HepG2 (cell line): ENCODE results near the gene ANKRD39. TPM values are rescaled to one million over a fixed set of nuclear protein-coding genes. Genes with fewer than 3 reads are reported as not detected.

ENCODE experiments used
- CHD4 ChIP-seq: fragments of 200-600 bp; sonication (generic); IDR thresholded peaks from 2 replicates; pipeline ENCODE4 v1.7.0; 2017; ENCODE audit warnings: mild to moderate bottlenecking, low read length, borderline replicate concordance
- CREB1 ChIP-seq, 2 experiments: fragments of 450-650 bp in 1 of 2; IDR thresholded peaks; 2 replicates each; pipeline ENCODE4 v1.6.1; 2016 to 2017; ENCODE audit warnings: control low read depth in 1 of 2, mild to moderate bottlenecking in 1 of 2, missing compliant biosample characterization in 1 of 2, missing genetic modification characterization in 1 of 2
- FOXO1 ChIP-seq: sonication (generic); formaldehyde crosslinking; IDR thresholded peaks from 2 replicates; pipeline ENCODE4 v1.4.0; 2020; ENCODE audit warnings: missing genetic modification reagents
- IKZF5 ChIP-seq: IDR thresholded peaks from 2 replicates; pipeline ENCODE4 v1.6.1; 2018; ENCODE audit warnings: missing genetic modification reagents, mild to moderate bottlenecking, missing compliant biosample characterization
- NR1H2 ChIP-seq: sonication (generic); formaldehyde crosslinking; IDR thresholded peaks from 2 replicates; pipeline ENCODE4 v1.8.1; 2022; ENCODE audit warnings: low read depth, missing genetic modification reagents, borderline replicate concordance
- PBX3 ChIP-seq: sonication (generic); formaldehyde crosslinking; IDR thresholded peaks from 2 replicates; pipeline ENCODE4 v1.8.1; 2023; ENCODE audit warnings: missing genetic modification reagents, inconsistent platforms, borderline replicate concordance
- SMARCC2 ChIP-seq: fragments of 450-650 bp; IDR thresholded peaks from 2 replicates; pipeline ENCODE4 v1.6.1; 2017; ENCODE audit warnings: antibody characterized with exemption, mild to moderate bottlenecking
- TCF12 ChIP-seq, 2 experiments: fragments of 450-650 bp in 1 of 2; sonication (generic) in 1 of 2; formaldehyde crosslinking in 1 of 2; IDR thresholded peaks; 2 replicates each; pipeline versions ENCODE4 v1.6.1 to v1.8.0; 2017 to 2022; ENCODE audit warnings: antibody characterized with exemption in 1 of 2, mild to moderate bottlenecking in 1 of 2, missing genetic modification reagents in 1 of 2, moderate library complexity in 1 of 2
- TEAD2 ChIP-seq: sonication (generic); formaldehyde crosslinking; IDR thresholded peaks from 2 replicates; pipeline ENCODE4 v1.9.0; 2021; ENCODE audit warnings: missing genetic modification reagents
- TIGD3 ChIP-seq: sonication (generic); formaldehyde crosslinking; IDR thresholded peaks from 2 replicates; pipeline ENCODE4 v1.5.1; 2020; ENCODE audit warnings: mild to moderate bottlenecking, missing genetic modification reagents, borderline replicate concordance
- ZFY ChIP-seq: sonication (generic); formaldehyde crosslinking; IDR thresholded peaks from 2 replicates; pipeline ENCODE4 v1.4.0; 2020; ENCODE audit warnings: missing genetic modification reagents
- ZNF10 ChIP-seq: sonication (generic); formaldehyde crosslinking; IDR thresholded peaks from 2 replicates; pipeline ENCODE4 v1.4.0; 2020; ENCODE audit warnings: mild to moderate bottlenecking, low read depth, missing genetic modification reagents, borderline replicate concordance
- ZNF549 ChIP-seq: sonication (generic); formaldehyde crosslinking; IDR thresholded peaks from 2 replicates; pipeline ENCODE4 v1.5.0; 2020; ENCODE audit warnings: missing genetic modification reagents
- ZNF569 ChIP-seq: sonication (generic); formaldehyde crosslinking; IDR thresholded peaks from 2 replicates; pipeline ENCODE4 v1.5.0; 2020; ENCODE audit warnings: mild to moderate bottlenecking, missing genetic modification reagents, moderate library complexity, borderline replicate concordance
- ZNF652 ChIP-seq: IDR thresholded peaks from 2 replicates; pipeline ENCODE4 v1.6.1; 2016; ENCODE audit warnings: low read depth, borderline replicate concordance
- ZNF710 ChIP-seq: sonication (generic); formaldehyde crosslinking; IDR thresholded peaks from 2 replicates; pipeline ENCODE4 v1.5.0; 2020; ENCODE audit warnings: mild to moderate bottlenecking, missing genetic modification reagents, borderline replicate concordance
- ZNF784 ChIP-seq: sonication (generic); formaldehyde crosslinking; IDR thresholded peaks from 2 replicates; pipeline ENCODE4 v1.5.1; 2020; ENCODE audit warnings: missing genetic modification reagents, mild to moderate bottlenecking, borderline replicate concordance
- ZNF816 ChIP-seq: sonication (generic); formaldehyde crosslinking; IDR thresholded peaks from 2 replicates; pipeline ENCODE4 v1.8.0; 2022; ENCODE audit warnings: missing genetic modification reagents, mild to moderate bottlenecking, borderline replicate concordance
- ZSCAN5A ChIP-seq: sonication (generic); formaldehyde crosslinking; IDR thresholded peaks from 2 replicates; pipeline ENCODE4 v1.8.0; 2022; ENCODE audit warnings: mild to moderate bottlenecking, missing genetic modification reagents, borderline replicate concordance
- polyA plus RNA-seq, 8 experiments: library from polyadenylated mRNA; depleted of rRNA in 3 of 8; stranded (reverse) in 7 of 8; unstranded in 1 of 8; fragments of >200 nt; fragmentation: Illumina TruSeq in 4 of 8; extraction: Trizol in 4 of 8; gene quantifications; 2 replicates each; pipeline versions ENCODE4 v1.2.1 to v1.2.3, GENCODE V29; 2011 to 2016; ENCODE audit warnings: low read depth in 4 of 8, missing spikeins in 1 of 8, mixed read lengths in 1 of 8; ENCODE audit not compliant: insufficient read depth in 1 of 8
- total RNA-seq, 5 experiments: library from RNA; depleted of rRNA; stranded (reverse); fragments of >200 nt; fragmentation: Illumina TruSeq; extraction: Trizol; gene quantifications; 2 replicates each; pipeline ENCODE4 v1.2.3, GENCODE V29; 2016; ENCODE audit warnings: low read depth in 1 of 5

Gene ANKRD39
- total and polyA plus RNA-seq, 2 of the 13 experiments (the other 11 are each of a cell fraction or from before 2014, with no cell fraction given): 23.2 to 24.8 TPM

GRCh38 chr2:96868555-96869280 is 10.9 kb upstream of the ANKRD39 start (continued):
- TF ChIP-seq PBX3 (0 out of 2 replicates have a peak, but pooled peaks have one; percentile 56), TIGD3 (CRISPR knock-in tag) (no peak), CHD4 (0 out of 2 replicates have a peak, but pooled peaks have one; percentile 58), ZSCAN5A (no peak), ZNF652 (CRISPR knock-in tag) (no peak), ZNF816 (CRISPR knock-in tag) (peak; percentile 87; the same call in 1 of the 2 replicates), ZNF784 (CRISPR knock-in tag) (no peak), ZNF549 (no peak), TCF12 (IDR thresholded peaks at IDR 0.05) (no peak), TCF12 (CRISPR knock-in tag; IDR thresholded peaks at IDR 0.05) (no peak; the same call in 1 of the 2 replicates), IKZF5 (CRISPR knock-in tag) (peak; percentile 65; the same call in 1 of the 2 replicates), NR1H2 (CRISPR knock-in tag) (no peak; the same call in 1 of the 2 replicates), FOXO1 (CRISPR knock-in tag) (peak; percentile 41; the same call in 1 of the 2 replicates), ZNF10 (no peak), ZNF710 (CRISPR knock-in tag) (no peak), SMARCC2 (no peak), ZNF569 (CRISPR knock-in tag) (no peak), ZFY (peak; percentile 90), CREB1 (IDR thresholded peaks at IDR 0.05) (no peak), CREB1 (CRISPR knock-in tag; IDR thresholded peaks at IDR 0.05) (no peak), TEAD2 (CRISPR knock-in tag) (no peak)
